Stimulated activated CD8-positive, alpha-beta memory T cell treated with anti-CD3 and anti-CD28 coated beads, Interleukin-15, amount 100 ng/mL, for 4 hours (primary cell): ENCODE data around the gene CENPL.
"Not testable (repeated sequence)": the region's sequence is repeated elsewhere in the genome, so short reads cannot be mapped to it uniquely, and the experiment has no call there.

Experiments used
- DNase-seq, 2 donors: peaks; one replicate each; pipeline ENCODE4 v3.0.0-alpha.2; 2020; ENCODE audit warnings: low read depth in 2 of 2

Gene CENPL, protein sequence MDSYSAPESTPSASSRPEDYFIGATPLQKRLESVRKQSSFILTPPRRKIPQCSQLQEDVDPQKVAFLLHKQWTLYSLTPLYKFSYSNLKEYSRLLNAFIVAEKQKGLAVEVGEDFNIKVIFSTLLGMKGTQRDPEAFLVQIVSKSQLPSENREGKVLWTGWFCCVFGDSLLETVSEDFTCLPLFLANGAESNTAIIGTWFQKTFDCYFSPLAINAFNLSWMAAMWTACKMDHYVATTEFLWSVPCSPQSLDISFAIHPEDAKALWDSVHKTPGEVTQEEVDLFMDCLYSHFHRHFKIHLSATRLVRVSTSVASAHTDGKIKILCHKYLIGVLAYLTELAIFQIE

DNA sequence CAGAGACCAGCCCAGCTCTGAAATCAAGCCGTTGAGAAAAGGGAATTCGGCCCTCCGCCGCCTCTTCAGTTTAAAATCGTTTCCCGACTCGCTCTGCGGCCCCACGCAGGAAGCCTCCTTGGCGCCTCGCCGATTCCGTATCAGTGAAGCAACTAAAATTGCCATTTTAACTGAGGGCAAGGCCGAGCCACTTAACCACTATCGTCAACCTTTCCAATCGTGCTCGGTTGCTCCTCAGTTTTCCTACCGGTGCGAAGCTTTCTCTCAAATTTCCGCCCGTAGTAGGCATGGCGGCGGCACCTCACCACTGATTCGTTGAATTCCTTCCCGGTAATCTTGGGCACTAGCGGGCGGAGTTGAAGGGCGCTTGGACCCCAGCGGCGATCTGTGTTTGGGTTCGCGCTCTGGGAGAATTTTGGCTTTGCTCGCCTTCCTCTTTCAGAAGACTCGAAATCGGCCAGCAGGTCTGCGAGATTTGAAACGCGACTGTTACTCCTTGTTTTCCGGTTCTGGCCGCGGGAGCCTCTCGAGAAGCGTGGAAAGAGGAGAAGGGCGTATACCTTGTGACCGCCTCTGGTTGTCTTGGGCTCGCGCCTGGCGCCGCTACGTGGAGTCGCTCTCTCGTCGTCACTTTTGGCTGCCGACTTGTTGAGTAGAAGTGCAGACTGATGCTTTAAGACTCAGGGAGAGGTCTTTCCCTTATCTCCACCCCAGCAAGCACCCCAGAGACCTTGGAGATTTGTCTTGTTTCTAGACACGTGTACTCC is at the start of gene CENPL, which contains the start of gene DARS2:
Gene CENPL (minus strand): TSS at position 569 of the 767 bp plus-strand sequence. CDS start 13,584 bp downstream, outside the sequence.
Gene DARS2 (plus strand): TSS at position 359 of the 767 bp plus-strand sequence. CDS start 557 bp downstream, outside the sequence.
- DNase-seq = peak; percentile 77 to 87

DNA sequence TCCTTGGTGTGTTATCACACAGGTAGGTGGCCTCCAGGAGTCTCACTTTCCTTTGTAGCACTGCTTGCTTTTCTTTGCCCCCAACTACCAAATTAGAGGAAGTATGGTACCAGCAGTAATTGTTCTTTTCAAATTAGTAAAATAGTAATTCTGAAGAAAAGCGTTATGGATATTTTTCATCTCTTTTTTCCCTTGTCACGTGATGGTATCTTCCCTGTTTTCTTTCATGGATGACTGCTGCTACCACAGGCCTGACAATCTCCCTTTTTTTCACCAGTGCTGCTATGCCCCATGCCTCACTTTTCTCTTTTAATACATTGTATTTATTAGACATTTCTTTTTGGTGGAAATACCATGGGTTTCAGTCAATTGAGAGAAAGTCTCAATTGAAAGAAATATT is 46.8 kb upstream of the CENPL start:
- no peak for DNase-seq

DNA sequence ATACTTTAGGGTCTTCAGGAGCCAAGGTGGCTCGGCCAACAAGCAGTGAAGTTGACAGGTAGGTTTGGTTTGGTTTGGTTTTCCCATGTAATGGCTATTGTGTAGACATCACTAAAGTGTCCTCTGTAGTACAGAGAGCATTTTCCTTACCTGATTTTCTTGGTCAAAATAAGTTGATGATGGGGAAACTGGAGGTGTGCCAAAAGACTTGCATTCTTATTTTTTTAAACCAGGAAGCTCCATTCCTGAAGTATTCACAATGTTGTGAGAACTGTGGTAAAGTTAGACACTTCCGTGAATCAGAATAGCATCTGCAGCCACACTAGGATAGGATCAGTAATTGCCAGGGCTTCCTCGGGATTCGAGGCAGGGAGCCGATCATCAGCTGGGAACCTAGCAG is 46.4 kb upstream of the CENPL start:
- DNase-seq = no peak

DNA sequence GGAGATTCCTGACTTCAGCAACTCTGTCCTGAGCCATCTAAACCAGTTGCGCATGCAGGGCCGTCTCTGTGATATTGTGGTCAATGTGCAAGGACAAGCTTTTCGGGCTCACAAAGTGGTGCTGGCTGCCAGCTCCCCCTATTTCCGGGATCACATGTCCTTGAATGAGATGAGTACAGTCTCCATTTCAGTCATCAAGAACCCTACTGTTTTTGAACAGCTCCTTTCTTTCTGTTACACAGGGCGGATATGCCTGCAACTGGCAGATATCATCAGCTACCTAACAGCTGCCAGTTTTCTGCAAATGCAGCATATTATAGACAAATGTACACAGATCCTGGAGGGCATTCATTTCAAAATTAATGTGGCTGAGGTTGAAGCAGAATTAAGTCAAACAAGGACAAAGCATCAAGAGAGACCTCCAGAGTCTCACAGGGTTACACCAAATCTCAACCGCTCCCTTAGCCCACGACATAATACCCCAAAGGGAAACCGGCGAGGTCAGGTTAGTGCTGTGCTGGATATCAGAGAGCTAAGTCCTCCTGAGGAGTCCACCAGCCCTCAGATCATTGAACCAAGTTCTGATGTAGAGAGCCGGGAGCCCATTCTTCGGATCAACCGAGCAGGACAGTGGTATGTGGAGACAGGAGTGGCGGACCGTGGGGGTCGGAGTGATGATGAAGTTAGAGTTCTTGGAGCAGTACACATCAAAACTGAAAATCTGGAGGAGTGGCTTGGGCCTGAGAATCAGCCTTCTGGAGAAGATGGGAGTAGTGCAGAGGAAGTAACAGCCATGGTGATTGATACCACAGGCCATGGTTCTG is 45.8 kb upstream of the CENPL start:
- no peak for DNase-seq

DNA sequence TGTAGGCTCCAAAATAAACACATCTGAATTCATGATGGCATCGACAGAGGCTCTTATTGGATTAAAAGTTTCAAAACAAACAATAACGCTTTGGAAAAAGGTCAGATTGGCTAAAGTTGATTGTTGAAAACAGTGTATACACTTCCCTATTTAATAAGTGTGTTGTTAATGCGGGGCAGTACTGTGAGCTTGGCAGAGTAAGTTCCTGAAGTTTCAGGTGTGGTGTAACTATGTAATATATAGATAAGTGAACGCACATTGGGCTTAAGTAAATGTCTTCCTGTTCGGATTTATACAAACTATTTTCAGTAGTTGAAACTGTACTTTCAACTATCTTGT is 44.3 kb upstream of the CENPL start:
- no peak for DNase-seq

DNA sequence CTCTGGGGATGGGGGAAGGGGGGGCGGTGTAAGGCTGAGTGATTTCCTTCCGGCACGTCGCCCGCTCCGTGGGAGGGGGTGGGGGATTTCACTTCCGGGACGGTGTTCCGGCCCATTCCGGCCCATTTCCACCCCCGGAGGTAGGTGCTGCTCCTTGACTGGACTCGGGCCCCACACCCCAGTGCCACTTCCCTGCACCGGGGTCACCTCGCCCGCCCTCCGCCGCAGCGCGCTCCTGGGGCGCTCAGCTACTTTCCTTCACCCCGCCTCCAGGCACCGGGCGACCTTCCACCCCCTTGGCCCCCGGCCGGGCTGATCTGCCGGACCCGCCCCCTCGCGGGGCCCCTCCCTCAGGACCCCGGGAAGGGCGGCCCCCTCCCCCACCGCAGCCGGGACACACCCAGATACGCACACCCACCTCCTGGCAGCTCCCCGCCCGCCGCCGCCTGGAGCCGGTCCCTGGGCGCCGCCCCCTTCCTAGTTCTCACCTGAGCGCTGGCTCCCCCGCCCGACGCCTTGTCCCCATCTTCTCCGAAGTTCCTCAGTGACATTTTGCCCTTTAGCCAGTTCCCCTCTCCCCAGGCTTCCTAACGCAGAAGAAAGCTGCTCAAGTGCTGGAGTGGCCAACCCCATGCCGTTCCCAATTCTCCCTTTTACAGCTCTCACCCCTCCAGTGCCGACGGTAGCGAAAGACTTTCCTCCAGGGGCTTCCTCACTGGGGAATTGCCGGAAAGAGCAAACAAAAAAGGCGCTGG is 43.8 kb upstream of the CENPL start, which contains the start of gene ZBTB37:
Gene ZBTB37 (plus strand): TSS at position 115 of the 755 bp plus-strand sequence. CDS start 1,846 bp downstream, outside the sequence.
- DNase-seq = peak; percentile 82 to 88

DNA sequence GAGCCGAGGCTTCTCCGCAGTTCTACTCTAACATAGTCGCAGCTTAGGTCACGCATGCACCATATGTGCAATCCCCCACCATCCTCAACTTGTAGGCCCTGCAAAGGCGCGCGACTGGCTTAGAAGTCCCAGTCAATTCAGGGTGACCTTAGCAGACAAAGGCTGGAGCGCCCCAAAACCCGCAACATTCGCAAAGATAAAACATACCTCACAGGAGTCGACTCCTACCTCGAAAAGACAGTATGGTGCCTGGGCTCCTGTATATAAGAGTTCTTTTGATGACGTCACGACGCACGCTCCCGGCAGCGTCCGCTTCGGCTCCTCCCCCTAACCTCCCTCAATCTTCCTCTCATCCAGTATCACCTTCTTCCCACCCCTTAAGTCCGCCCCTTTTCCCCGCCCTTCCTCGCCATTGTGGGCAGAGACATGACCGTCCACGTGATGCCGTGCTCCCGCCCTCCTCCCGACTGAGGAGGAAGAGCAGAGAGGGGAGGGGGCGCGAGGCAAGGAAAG is 43.1 kb upstream of the CENPL start, which contains the start of gene GAS5:
Gene GAS5 (minus strand): TSS at position 237 of the 513 bp plus-strand sequence.
- DNase-seq = peak; percentile 97 to 100

DNA sequence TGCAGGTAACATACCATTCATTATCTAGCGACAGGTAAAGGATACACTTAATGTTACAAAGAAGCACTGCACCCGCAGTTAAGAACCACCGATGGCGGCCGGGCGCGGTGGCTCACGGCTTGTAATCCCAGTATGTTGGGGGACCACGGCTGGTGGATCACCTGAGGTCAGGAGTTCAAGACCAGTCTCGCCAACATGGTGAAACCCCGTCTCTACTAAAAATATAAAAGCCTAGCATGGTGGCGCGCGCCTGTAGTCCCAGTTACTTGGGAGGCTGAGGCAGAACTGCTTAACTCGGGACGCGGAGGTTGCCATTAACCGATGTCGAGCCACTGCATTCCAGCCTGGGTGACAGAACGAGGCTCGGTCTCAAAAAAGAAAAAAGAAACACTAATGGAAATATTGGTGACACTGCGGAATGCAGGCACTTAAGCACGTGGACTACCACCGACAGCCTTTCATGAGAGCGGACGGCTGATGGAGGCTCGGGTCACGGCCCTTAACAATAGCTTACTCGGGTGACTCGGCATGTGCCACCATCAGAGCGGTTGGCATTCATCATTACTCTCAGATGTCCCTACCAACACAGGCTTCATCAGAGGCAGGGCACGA is 42.6 kb upstream of the CENPL start:
- no peak for DNase-seq

DNA sequence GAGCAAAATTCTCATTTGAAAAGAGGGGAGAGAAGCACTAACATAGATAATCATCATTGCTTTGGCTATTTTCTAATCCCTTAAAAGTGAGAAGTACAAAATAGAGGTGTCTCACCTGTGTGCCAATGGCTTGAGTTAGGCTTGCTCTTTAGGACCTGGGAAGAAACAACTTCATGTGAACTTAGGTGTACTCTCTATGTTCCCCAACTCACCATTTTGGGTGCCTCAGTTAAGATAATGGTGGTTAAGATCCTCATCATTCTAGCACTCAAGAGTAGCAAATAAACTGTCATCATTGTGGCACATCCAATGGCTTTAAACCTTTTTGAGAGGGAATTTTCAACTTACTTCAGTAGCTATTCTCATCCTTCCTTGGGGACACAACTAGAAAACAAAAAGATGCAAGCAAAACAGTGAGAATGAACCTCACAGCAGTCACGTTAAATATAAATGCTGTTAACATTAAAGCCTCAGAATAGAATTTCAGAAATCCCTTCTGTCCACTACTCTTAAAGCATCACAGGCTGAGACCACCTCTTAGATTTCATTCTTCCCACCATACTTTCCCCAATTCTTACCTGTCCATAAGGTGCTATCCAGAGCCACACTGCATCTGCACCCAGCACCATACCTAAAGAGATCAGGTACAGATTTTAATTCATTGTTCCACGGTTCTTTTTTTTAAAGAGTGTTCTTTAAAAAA is 41.9 kb upstream of the CENPL start:
- no peak for DNase-seq

DNA sequence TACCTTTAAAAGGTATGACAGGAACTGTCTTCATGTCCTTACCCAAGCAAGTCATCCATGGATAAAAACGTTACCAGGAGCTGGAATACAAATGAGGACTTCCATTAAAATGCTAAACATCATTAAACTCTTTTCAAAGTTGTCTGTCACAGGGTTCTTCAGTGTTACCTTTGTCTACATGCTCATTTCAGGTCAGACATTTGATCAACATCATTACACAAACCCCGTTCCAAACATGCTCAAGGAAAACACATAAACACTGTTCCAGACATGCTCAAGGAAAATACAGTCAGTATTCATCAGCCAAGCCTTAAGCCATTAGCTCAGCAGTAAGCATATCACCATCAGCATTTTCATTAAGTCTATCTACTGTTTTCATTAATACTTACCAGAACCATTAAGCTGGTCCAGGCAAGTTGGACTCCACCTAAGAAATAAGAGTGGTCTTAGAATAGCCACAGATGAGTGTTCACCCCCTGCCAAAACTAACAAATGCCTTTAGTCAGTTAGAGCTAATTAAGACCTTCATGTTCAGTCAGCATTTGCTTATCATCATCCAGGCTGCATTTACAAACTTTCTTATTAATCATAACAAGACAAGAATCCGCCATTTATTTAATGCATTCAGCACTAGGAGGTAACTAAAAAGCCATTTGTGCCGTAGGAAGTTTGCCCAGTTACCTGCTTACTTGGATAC is 40.9 kb upstream of the CENPL start:
- DNase-seq = no peak

DNA sequence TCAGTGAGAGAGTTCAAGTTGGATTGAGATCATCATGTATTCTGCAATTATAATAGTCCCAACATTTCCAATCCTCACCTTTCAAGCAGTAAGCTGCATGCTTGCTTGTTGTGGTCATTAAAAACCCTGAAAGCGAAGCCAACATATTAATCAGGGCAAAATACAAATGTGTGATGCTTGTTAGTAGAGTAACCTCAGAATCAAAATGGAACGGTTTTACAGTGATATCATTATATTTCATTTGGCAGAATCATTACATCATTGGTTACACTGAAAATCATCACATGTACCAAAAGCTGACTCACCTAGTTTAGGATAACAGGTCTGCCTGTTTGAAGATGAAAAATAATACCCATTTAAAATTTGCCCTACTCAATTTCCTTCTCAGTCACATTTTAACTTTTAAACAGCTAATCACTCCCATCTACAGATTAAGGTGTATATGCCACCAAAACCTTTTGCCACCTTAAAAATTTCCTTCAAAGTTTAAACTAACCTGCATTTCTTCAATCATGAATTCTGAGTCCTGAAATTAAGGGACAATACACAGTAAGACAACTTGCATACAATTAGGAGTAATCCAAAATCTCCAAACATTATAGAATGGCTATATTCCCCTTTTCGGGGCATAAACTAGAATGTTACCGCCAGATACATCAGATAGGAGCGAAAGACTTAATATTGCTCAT is 39.6 kb upstream of the CENPL start:
- DNase-seq = no peak

DNA sequence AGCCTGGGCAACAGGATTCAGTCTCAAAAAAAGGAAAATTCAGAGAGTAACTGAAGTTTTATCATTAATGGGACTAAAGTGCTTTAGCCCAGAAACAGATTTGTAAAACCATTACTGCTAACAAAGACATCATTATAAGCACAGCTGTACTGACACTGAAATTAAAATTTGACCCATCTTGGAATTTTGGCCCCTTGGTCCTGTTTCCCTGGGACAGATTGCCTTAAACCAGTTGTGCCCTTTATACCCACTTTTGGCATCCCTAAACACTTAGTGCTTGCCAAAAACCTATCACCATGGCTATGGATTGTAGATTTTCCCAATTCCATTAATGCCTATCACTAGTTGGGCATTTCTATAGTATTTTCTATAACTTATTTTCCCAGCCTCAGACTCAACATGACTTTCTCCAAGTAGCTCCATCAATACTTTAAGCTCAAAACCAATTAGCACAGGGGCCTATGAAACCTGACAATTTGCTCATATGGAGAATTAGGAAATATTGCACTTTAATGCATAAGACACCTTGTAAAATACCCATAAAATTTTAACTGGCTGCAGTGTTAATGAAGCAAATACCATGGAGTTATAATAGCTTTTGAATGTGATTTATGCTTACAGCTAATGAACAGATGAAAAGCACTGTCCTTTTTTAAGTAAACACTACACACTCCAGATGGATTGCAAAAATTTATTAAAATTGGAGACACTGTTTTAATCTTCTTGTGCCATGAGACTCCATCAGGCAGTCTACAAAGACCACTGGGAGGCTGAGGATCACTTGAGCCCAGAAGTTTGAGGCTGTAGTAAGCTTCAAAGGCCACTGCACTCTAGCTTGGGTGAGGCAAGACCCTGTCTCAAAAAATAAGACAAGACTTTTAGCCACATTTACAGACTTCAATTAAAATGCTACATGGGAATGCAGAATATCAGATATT is 38.8 kb upstream of the CENPL start:
- DNase-seq = no peak

DNA sequence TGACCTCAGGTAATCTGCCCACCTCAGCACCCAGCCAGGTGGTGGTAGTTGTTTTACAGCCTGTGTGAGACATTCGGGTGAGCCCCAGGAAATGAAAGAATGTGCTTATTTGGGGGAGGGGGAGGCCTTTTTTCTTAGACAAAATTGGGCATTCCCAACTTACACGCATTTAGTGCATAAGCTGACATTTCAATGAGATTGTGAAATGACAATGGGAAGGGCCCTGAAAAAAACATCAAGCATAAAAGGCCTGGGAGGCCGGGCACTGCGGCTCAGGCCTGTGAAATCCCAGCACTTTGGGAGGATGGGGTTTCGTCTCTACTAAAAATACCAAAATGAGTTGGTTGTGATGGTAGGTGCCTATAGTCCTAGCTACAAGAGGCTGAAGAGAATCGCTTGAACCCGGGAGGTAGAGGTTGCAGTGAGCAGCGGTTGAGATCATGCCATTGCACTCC is 38.1 kb upstream of the CENPL start:
- no peak for DNase-seq

DNA sequence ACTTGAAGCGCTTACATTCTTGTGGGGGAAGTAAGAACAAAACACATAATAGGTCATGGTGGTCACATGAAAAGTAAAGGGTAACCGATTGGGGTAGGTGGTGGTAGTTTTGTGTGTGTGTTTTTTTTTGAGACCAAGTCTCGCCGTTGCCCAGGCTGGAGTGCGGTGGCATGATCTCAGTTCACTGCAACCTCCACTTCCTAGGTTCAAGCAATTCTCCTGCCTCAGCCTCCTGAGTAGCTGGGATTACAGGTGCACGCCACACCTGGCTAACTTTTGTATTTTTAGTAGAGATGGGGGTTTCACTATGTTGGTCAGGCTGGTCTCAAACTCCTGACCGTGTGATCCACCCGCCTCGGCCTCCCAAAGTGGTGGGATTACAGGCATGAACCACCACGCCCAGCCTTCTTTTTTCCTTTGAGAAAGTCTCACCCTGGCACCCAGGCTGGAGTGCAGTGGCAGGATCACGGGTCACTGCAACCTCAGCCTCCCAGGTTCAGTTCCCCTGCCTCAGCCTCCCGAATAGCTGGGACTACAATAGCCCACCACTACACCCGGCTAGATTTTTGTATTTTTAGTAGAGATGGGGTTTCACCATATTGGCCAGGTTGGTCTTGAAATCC is 37.6 kb upstream of the CENPL start:
- not testable (repeated sequence) for DNase-seq

DNA sequence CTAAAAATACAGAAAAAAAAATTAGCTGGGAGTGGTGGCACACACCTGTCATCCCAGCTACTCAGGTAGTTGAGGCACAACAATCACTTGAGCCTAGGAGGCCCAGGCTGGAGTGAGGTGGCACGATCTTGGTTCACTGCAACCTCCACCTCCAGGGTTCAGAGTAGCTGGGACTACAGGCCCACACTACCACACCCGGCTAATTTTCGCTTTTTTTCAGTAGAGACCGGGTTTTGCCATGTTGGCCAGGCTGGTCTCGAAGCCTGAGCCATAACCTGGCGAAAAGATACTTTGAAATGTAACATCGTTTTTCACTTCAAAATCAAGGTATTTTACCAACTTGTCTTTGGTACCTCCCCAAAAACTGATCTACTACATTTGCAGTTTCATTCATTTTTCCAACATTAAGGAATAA is 37.1 kb upstream of the CENPL start:
- DNase-seq = no peak

DNA sequence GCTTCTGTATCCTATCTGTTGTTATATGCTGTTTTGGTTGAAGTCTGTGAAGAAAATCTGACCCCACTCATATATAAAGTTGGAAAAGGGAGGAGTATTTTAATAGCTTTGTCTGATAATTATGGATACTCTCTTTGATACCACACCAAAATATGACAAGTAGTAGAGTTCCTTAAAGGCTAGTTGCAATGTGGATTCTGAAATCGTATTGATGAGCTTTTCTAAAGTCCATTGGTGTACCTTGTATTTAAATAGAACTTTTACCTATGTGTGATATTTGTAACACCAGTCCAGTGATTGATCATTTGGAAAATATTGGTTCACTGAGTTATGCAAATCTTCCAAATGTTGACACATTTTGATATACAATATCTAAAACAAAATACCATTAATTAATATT is 35.4 kb upstream of the CENPL start:
- DNase-seq = no peak

DNA sequence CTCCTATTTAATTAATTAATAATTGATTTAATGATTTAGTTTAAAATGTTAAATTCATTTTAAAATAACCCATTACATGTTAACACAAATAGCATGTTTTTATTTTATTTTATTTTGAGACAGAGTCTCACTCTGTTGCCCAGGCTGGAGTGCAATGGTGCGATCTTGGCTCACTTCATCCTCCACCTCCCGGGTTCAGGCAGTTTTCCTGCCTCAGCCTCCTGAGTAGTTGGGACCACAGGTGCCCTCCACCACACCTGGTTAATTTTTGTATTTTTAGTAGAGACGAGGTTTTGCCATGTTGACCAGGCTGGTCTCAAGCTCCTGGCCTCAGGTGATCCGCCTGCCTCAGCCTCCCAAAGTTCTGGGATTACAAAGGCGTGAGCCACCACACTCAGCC is 34.9 kb upstream of the CENPL start:
- DNase-seq = not testable (repeated sequence)
